CD4-positive, alpha-beta memory T cell (primary cell): Measurements from ENCODE around the gene PSME3IP1. TPM values are rescaled to one million over a fixed set of nuclear protein-coding genes. Genes with fewer than 3 reads are reported as not detected.

Experiments used
- CTCF ChIA-PET: fragments of 350-600 bp; sonication (Branson Sonifier 250); formaldehyde crosslinking; loops from one replicate; lab custom pipeline; 2021; ENCODE audit warnings: inconsistent platforms; ENCODE audit not compliant: partially characterized antibody; lab: Charles Lee
- POLR2A ChIA-PET: fragments of 350-600 bp; sonication (Branson Sonifier 250); formaldehyde crosslinking; loops from one replicate; lab custom pipeline; 2021; ENCODE audit not compliant: partially characterized antibody; lab: Charles Lee
- DNase-seq, 5 donors: peaks; one replicate each; pipeline versions ENCODE4 v3.0.0 to v3.0.0-alpha.2; 2020 to 2022; ENCODE audit warnings: mixed read lengths in 1 of 5
- H3K27ac ChIP-seq: one replicate; pipeline ENCODE4 v1.7.0; 2013; ENCODE audit warnings: low read depth, low read length
- H3K27me3 ChIP-seq: 2 replicates; pipeline ENCODE4 v1.7.0; 2013; ENCODE audit warnings: mild to moderate bottlenecking, low read length, moderate library complexity; ENCODE audit not compliant: insufficient read depth
- H3K36me3 ChIP-seq: 2 replicates; pipeline ENCODE4 v1.7.0; 2013; ENCODE audit warnings: mild to moderate bottlenecking, low read length, moderate library complexity; ENCODE audit not compliant: insufficient read depth
- H3K4me1 ChIP-seq: 2 replicates; pipeline ENCODE4 v1.7.0; 2013; ENCODE audit warnings: mild to moderate bottlenecking, low read length, moderate library complexity; ENCODE audit not compliant: insufficient read depth
- H3K4me3 ChIP-seq, 2 donors: one replicate each; pipeline ENCODE4 v1.7.0; 2013; ENCODE audit warnings: low read length in 2 of 2, mild to moderate bottlenecking in 1 of 2
- H3K9me3 ChIP-seq, 2 donors: one replicate each; pipeline ENCODE4 v1.7.0; 2013; ENCODE audit warnings: low read length in 2 of 2, control low read depth in 1 of 2; ENCODE audit not compliant: control insufficient read depth in 1 of 2
- H3K27ac Mint-ChIP-seq, 7 donors: one replicate each; pipeline ENCODE4 v1.8.0; 2020 to 2021; ENCODE audit warnings: mixed read lengths in 7 of 7, mild to moderate bottlenecking in 6 of 7, inconsistent platforms in 3 of 7, moderate library complexity in 3 of 7
- H3K27me3 Mint-ChIP-seq, 2 donors: one replicate each; pipeline ENCODE4 v1.8.0; 2020 to 2021; ENCODE audit warnings: mixed read lengths in 2 of 2
- H3K36me3 Mint-ChIP-seq, 2 donors: one replicate each; pipeline ENCODE4 v1.8.0; 2020 to 2021; ENCODE audit warnings: mixed read lengths in 2 of 2, inconsistent platforms in 1 of 2, mild to moderate bottlenecking in 1 of 2
- H3K4me1 Mint-ChIP-seq, 4 donors: one replicate each; pipeline ENCODE4 v1.8.0; 2020 to 2021; ENCODE audit warnings: mixed read lengths in 4 of 4, mild to moderate bottlenecking in 1 of 4
- H3K4me3 Mint-ChIP-seq, 8 donors: one replicate each; pipeline ENCODE4 v1.8.0; 2020 to 2021; ENCODE audit warnings: mixed read lengths in 8 of 8, mild to moderate bottlenecking in 7 of 8, moderate library complexity in 6 of 8, inconsistent platforms in 3 of 8
- H3K9me3 Mint-ChIP-seq, 8 donors: one replicate each; pipeline ENCODE4 v1.8.0; 2020 to 2021; ENCODE audit warnings: mixed read lengths in 8 of 8, mild to moderate bottlenecking in 5 of 8, inconsistent platforms in 3 of 8, moderate library complexity in 1 of 8
- intact Hi-C: fragments of 100-400 bp; cut with micrococcal nuclease; formaldehyde crosslinking; loops from one replicate; pipeline ENCODE4 v1.15.1; 2023
- polyA plus RNA-seq, 2 donors: library from polyadenylated mRNA; unstranded; fragments of 300-500 nt; fragmentation: Illumina TruSeq; gene quantifications; one replicate each; pipeline ENCODE4 v1.2.3, GENCODE V29; 2021
- total RNA-seq, 2 experiments: library from RNA; stranded (reverse); gene quantifications; one replicate each; pipeline ENCODE4 v1.2.3, GENCODE V29; 2021

Gene PSME3IP1
- total and polyA plus RNA-seq, 4 experiments from 2014 or later, result 59.9 to 157 (median 106) TPM

DNA sequence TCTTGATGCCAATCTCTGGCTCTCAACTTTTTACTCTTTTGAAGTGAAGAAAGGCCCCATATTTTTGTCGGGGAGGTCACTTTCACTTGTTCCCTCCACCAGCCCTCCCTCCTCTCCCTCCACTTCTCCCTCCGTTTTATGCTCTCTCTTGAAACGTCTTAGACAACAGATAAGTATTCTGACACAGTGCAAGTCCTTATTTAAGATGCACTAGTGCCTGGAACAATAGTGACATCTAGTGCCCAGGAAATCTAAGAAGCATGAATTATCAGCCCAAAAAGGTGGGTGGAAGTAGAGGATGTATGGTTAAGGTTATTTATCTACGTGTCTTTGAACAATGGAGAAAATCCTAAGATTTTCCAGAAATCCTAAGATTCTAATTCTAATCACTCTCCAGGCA is 17.9 kb downstream of the PSME3IP1 start:
- CTCF ChIA-PET, result interaction anchor here (0.9 to 5.5 kb wide), 4 partner anchors 42 to 203 kb away, joined by 3 to 60 read pairs (median 43); partner anchors contain the start of gene CPNE2
- Mint-ChIP-seq H3K36me3 (peaks cover 52 to 74% of the 10 kb centered on the region in 2 donors), H3K27ac (peak overlapping the region in 2 of 7 donors; percentile 26 to 32), H3K27me3 (no peaks in the 10 kb centered on the region), H3K4me1 (peaks cover 9 to 16% (median 11%) of the 10 kb centered on the region in 4 donors), H3K9me3 (no peaks in the 10 kb centered on the region), H3K4me3 (no peak overlapping the region)
- no peaks in the 10 kb centered on the region for H3K27me3 ChIP-seq
- H3K4me3 ChIP-seq, result no peak overlapping the region
- DNase-seq, result peak; percentile 52 to 72 (median 65)
- POLR2A ChIA-PET, result interaction anchor here (1.0 kb wide), 1 partner anchor 83 kb away, joined by 3 read pairs; no protein-coding TSS in a partner anchor
- H3K36me3 ChIP-seq, result peaks cover 65% of the 10 kb centered on the region
- no peaks in the 10 kb centered on the region for H3K9me3 ChIP-seq
- no peak overlapping the region for H3K27ac ChIP-seq
- peaks cover 5% of the 10 kb centered on the region for H3K4me1 ChIP-seq
- intact Hi-C loops, result loop anchor here (1.0 to 5.0 kb wide), 5 partner anchors 41 to 301 kb away; partner anchors contain the start of gene CPNE2

GRCh38 chr16:57167538-57167937 is 18.3 kb downstream of the PSME3IP1 start:
- DNase-seq, result no peak
- Histone ChIP-seq H3K36me3 (peaks cover 62% of the 10 kb centered on the region), H3K27me3 (no peaks in the 10 kb centered on the region), H3K27ac (no peak overlapping the region), H3K9me3 (no peaks in the 10 kb centered on the region), H3K4me1 (peaks cover 5% of the 10 kb centered on the region), H3K4me3 (no peak overlapping the region)
- H3K27me3 Mint-ChIP-seq, result no peaks in the 10 kb centered on the region
- intact Hi-C loops, result loop anchor here (5.0 kb wide), 1 partner anchor 40 kb away; no protein-coding TSS in a partner anchor
- H3K4me1 Mint-ChIP-seq, result peaks cover 9 to 16% (median 11%) of the 10 kb centered on the region in 4 donors
- H3K9me3 Mint-ChIP-seq, result no peaks in the 10 kb centered on the region
- CTCF ChIA-PET, result interaction anchor here (0.9 to 5.5 kb wide), 4 partner anchors 41 to 202 kb away, joined by 3 to 60 read pairs (median 43); partner anchors contain the start of gene CPNE2
- H3K4me3 Mint-ChIP-seq, result no peak overlapping the region
- H3K36me3 Mint-ChIP-seq, result peaks cover 49 to 73% of the 10 kb centered on the region in 2 donors
- POLR2A ChIA-PET, result interaction anchor here (1.0 kb wide), 1 partner anchor 83 kb away, joined by 3 read pairs; no protein-coding TSS in a partner anchor
- no peak overlapping the region for H3K27ac Mint-ChIP-seq

DNA sequence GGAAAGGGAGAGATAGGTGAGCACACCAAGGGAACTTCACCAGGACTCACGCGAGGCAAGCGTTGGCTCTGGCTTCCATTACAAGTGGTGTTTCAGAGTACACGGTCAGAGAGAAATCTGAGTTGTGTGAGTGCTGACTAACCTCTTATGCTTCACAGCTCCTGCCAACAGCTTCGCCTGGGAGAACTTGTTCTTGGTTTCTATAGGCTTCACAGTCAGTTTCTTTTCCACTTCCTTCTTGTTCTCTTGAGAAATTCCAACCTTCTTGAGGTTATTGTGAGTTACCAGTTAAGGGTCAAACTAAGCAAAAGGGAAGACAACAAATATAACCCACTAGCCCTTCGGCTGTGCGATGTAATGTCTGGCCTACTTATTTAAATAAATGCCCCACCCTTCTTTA is 18.9 kb downstream of the PSME3IP1 start:
- H3K4me3 Mint-ChIP-seq, result no peak overlapping the region
- ChIA-PET POLR2A (no interaction called here), CTCF (interaction anchor here (1.3 to 5.5 kb wide), 4 partner anchors 15 to 82 kb away, joined by 4 to 60 read pairs (median 13); partner anchors contain the start of gene CPNE2)
- H3K36me3 Mint-ChIP-seq, result peaks cover 48 to 68% of the 10 kb centered on the region in 2 donors
- Histone ChIP-seq H3K9me3 (no peaks in the 10 kb centered on the region), H3K36me3 (peaks cover 56% of the 10 kb centered on the region), H3K4me1 (peaks cover 5% of the 10 kb centered on the region), H3K27ac (no peak overlapping the region), H3K27me3 (no peaks in the 10 kb centered on the region), H3K4me3 (no peak overlapping the region)
- H3K27ac Mint-ChIP-seq, result no peak overlapping the region
- H3K27me3 Mint-ChIP-seq, result no peaks in the 10 kb centered on the region
- no peaks in the 10 kb centered on the region for H3K9me3 Mint-ChIP-seq
- intact Hi-C loops, result loop anchor here (5.0 kb wide), 1 partner anchor 40 kb away; no protein-coding TSS in a partner anchor
- H3K4me1 Mint-ChIP-seq, result peaks cover 9 to 16% (median 11%) of the 10 kb centered on the region in 4 donors
- no peak for DNase-seq

DNA sequence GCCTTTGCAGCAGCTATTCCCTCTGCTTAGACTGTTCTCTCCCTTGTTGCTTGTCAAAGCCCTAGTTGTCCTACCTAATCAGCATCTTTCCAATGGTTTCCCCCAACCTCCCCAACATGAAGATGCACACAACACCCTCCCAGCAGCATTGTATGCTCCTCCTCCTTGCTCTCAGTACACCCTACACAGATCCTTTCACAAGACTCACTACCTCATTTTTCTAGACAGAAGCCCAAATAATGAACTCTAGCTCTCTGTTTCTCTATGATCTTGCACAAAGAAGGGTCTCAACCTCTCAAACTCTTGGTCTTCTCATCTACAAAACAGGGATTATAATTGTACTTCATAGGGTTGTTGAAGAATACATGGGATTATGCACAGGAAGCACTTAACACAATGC is 19.4 kb downstream of the PSME3IP1 start:
- intact Hi-C loops, result loop anchor here (5.0 kb wide), 1 partner anchor 39 kb away; no protein-coding TSS in a partner anchor
- Mint-ChIP-seq H3K4me1 (peaks cover 9 to 16% (median 11%) of the 10 kb centered on the region in 4 donors), H3K27me3 (no peaks in the 10 kb centered on the region), H3K36me3 (peaks cover 44 to 63% of the 10 kb centered on the region in 2 donors), H3K4me3 (peak overlapping the region in 1 of 8 donors; percentile 29), H3K27ac (peak overlapping the region in 2 of 7 donors; percentile 2 to 9), H3K9me3 (no peaks in the 10 kb centered on the region)
- ChIA-PET POLR2A (no interaction called here), CTCF (interaction anchor here (1.3 to 5.5 kb wide), 4 partner anchors 14 to 82 kb away, joined by 4 to 60 read pairs (median 13); partner anchors contain the start of gene CPNE2)
- DNase-seq, result no peak
- no peaks in the 10 kb centered on the region for H3K27me3 ChIP-seq
- no peak overlapping the region for H3K27ac ChIP-seq
- no peaks in the 10 kb centered on the region for H3K9me3 ChIP-seq
- H3K36me3 ChIP-seq, result peaks cover 51% of the 10 kb centered on the region
- no peak overlapping the region for H3K4me3 ChIP-seq
- peaks cover 5% of the 10 kb centered on the region for H3K4me1 ChIP-seq

GRCh38 chr16:57165938-57166337 is 19.9 kb downstream of the PSME3IP1 start:
- Mint-ChIP-seq H3K4me1 (peaks cover 9 to 16% (median 11%) of the 10 kb centered on the region in 4 donors), H3K27me3 (no peaks in the 10 kb centered on the region), H3K27ac (peak overlapping the region in 1 of 7 donors; percentile 17), H3K4me3 (no peak overlapping the region), H3K9me3 (no peaks in the 10 kb centered on the region), H3K36me3 (peaks cover 39 to 60% of the 10 kb centered on the region in 2 donors)
- ChIA-PET POLR2A (no interaction called here), CTCF (interaction anchor here (1.3 to 5.5 kb wide), 4 partner anchors 14 to 81 kb away, joined by 4 to 60 read pairs (median 13); partner anchors contain the start of gene CPNE2)
- no peak for DNase-seq
- no peak overlapping the region for H3K4me3 ChIP-seq
- peaks cover 46% of the 10 kb centered on the region for H3K36me3 ChIP-seq
- H3K27ac ChIP-seq, result no peak overlapping the region
- H3K9me3 ChIP-seq, result no peaks in the 10 kb centered on the region
- H3K27me3 ChIP-seq, result no peaks in the 10 kb centered on the region
- H3K4me1 ChIP-seq, result peaks cover 5% of the 10 kb centered on the region
- intact Hi-C loops, result loop anchor here (5.0 kb wide), 1 partner anchor 39 kb away; no protein-coding TSS in a partner anchor

GRCh38 chr16:57165483-57165882 is 20.4 kb downstream of the PSME3IP1 start:
- intact Hi-C loops, result loop anchor here (5.0 kb wide), 1 partner anchor 38 kb away; no protein-coding TSS in a partner anchor
- H3K9me3 ChIP-seq, result no peaks in the 10 kb centered on the region
- Mint-ChIP-seq H3K27me3 (no peaks in the 10 kb centered on the region), H3K4me1 (peaks cover 9 to 16% (median 13%) of the 10 kb centered on the region in 4 donors), H3K27ac (no peak overlapping the region), H3K4me3 (no peak overlapping the region), H3K9me3 (no peaks in the 10 kb centered on the region), H3K36me3 (peaks cover 35 to 60% of the 10 kb centered on the region in 2 donors)
- H3K27me3 ChIP-seq, result no peaks in the 10 kb centered on the region
- DNase-seq, result no peak
- ChIA-PET CTCF (interaction anchor here (1.8 to 2.6 kb wide), 3 partner anchors 18 to 73 kb away, joined by 3 to 20 read pairs (median 4); partner anchors contain the start of gene CPNE2), POLR2A (no interaction called here)
- peaks cover 5% of the 10 kb centered on the region for H3K4me1 ChIP-seq
- H3K4me3 ChIP-seq, result no peak overlapping the region
- H3K36me3 ChIP-seq, result peaks cover 47% of the 10 kb centered on the region
- H3K27ac ChIP-seq, result no peak overlapping the region

GRCh38 chr16:57163842-57164241 is 22.0 kb downstream of the PSME3IP1 start:
- Histone ChIP-seq H3K9me3 (no peaks in the 10 kb centered on the region), H3K4me3 (no peak overlapping the region), H3K27ac (no peak overlapping the region), H3K4me1 (peaks cover 5% of the 10 kb centered on the region), H3K36me3 (peaks cover 47% of the 10 kb centered on the region), H3K27me3 (no peaks in the 10 kb centered on the region)
- peaks cover 41 to 61% of the 10 kb centered on the region in 2 donors for H3K36me3 Mint-ChIP-seq
- POLR2A ChIA-PET, result no interaction called here
- CTCF ChIA-PET, result interaction anchor here (0.6 to 1.9 kb wide), 3 partner anchors 20 to 80 kb away, joined by 3 to 7 read pairs (median 3); no protein-coding TSS in a partner anchor
- no peak for DNase-seq
- intact Hi-C loops, result loop anchor here (2.0 kb wide), 1 partner anchor 19 kb away; no protein-coding TSS in a partner anchor
- no peak overlapping the region for H3K27ac Mint-ChIP-seq
- H3K9me3 Mint-ChIP-seq, result no peaks in the 10 kb centered on the region
- H3K27me3 Mint-ChIP-seq, result no peaks in the 10 kb centered on the region
- H3K4me3 Mint-ChIP-seq, result no peak overlapping the region
- H3K4me1 Mint-ChIP-seq, result peaks cover 9 to 16% (median 14%) of the 10 kb centered on the region in 4 donors
